Erythroblast (primary cell): ENCODE measurements around the gene GOLGA7B.
"Not testable (repeated sequence)": the region's sequence is repeated elsewhere in the genome, so short reads cannot be mapped to it uniquely, and the experiment has no call there.

ENCODE experiments used
- GATA1 ChIP-seq: IDR thresholded peaks from 2 replicates; pipeline ENCODE4 v1.6.1; 2011; ENCODE audit warnings: low read depth, mild to moderate bottlenecking, control low read depth, low read length, moderate library complexity
- POLR2A ChIP-seq: IDR thresholded peaks from 2 replicates; pipeline ENCODE4 v1.6.1; 2011; ENCODE audit warnings: mild to moderate bottlenecking, low read length

DNA sequence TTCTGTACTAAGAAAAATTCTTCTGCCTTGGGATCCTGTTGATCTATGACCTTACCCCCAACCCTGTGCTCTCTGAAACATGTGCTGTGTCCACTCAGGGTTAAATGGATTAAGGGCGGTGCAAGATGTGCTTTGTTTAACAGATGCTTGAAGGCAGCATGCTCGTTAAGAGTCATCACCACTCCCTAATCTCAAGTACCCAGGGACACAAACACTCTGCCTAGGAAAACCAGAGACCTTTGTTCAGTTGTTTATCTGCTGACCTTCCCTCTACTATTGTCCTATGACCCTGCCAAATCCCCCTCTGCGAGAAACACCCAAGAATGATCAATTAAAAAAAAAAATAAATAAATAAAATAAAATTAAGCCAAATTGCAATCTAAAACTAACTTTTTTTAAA, 7.5 kb upstream of the GOLGA7B start:
- TF ChIP-seq POLR2A, GATA1: not testable (repeated sequence)
